Right lobe of liver (tissue), 4 donors: Measurements from ENCODE around the gene DNAJB9.

Experiments used
- CTCF ChIP-seq, 4 donors: fragments of 200-600 bp in 3 of 4; fragments of 450-650 bp in 1 of 4; IDR thresholded peaks; one replicate each; pipeline versions ENCODE4 v1.5.1 to v1.8.0; 2016 to 2022; ENCODE audit warnings: antibody characterized with exemption in 4 of 4, mild to moderate bottlenecking in 2 of 4
- POLR2A ChIP-seq: fragments of 450-650 bp; IDR thresholded peaks from one replicate; pipeline ENCODE4 v1.6.1; 2017; ENCODE audit warnings: antibody characterized with exemption, mild to moderate bottlenecking
- donor health status: DM: no; HTN: no; CAD: no.
- donor health status: DM: no; HTN: no; CAD: no.
- donor health status: DM: no; HTN: yes; CAD: no.

- TF ChIP-seq CTCF (IDR thresholded peaks at IDR 0.05) (no peak), POLR2A (no peak)
These were observed 3.7 kb upstream of the DNAJB9 start for GRCh38 chr7:108565987-108566386.
